B cell (primary cell): ENCODE data around the gene ITGA2B. TPM values are rescaled to one million over a fixed set of nuclear protein-coding genes. Genes with fewer than 3 reads are reported as not detected.
A peak's percentile ranks its signal among the peaks of the same experiment; 100 is the strongest.

Experiments
- ATAC-seq: fragments of 200-7000 bp; cut with Tn5 transposase; one replicate; pipeline ENCODE4 v1.10.0; 2021; ENCODE audit warnings: low read depth, mild to moderate bottlenecking, moderate number of reproducible peaks, moderate library complexity
- CTCF ChIA-PET: fragments of 350-600 bp; sonication (Branson Sonifier 250); formaldehyde crosslinking; loops from one replicate; lab custom pipeline; 2021; ENCODE audit warnings: antibody characterized with exemption, inconsistent platforms; lab: Charles Lee
- POLR2A ChIA-PET: fragments of 350-600 bp; sonication (Branson Sonifier 250); formaldehyde crosslinking; loops from one replicate; lab custom pipeline; 2021; ENCODE audit warnings: antibody characterized with exemption; lab: Charles Lee
- DNase-seq: peaks from one replicate; pipeline ENCODE4 v3.0.0; 2013
- H2AFZ ChIP-seq: 2 replicates; pipeline ENCODE4 v1.6.1; 2012; ENCODE audit warnings: mild to moderate bottlenecking, low read depth, low read length; ENCODE audit not compliant: insufficient read depth, poor library complexity, severe bottlenecking
- H3K27ac ChIP-seq, 2 donors: 1 replicate in 1 of 2; 2 replicates in 1 of 2; pipeline ENCODE4 v1.5.1; 2012 to 2013; ENCODE audit warnings: low read length in 2 of 2, mild to moderate bottlenecking in 2 of 2, moderate library complexity in 1 of 2
- H3K27me3 ChIP-seq, 4 experiments: fragments of 200-600 bp in 1 of 4; sonication (generic) in 1 of 4; replicated peaks in 1 of 4; 1 replicate in 2 of 4; 2 replicates in 2 of 4; pipeline versions ENCODE4 v1.6.1 to v1.7.0; 2013 to 2016; ENCODE audit warnings: low read length in 3 of 4, mild to moderate bottlenecking in 2 of 4, mixed read lengths in 1 of 4, moderate library complexity in 1 of 4; ENCODE audit not compliant: insufficient read depth in 4 of 4, control insufficient read depth in 3 of 4; ENCODE audit errors: control extremely low read depth in 1 of 4
- H3K36me3 ChIP-seq, 2 experiments: replicated peaks in 1 of 2; 1 replicate in 1 of 2; 2 replicates in 1 of 2; pipeline versions ENCODE4 v1.6.1 to v1.7.1; 2013; ENCODE audit warnings: low read length in 1 of 2; ENCODE audit not compliant: insufficient read depth in 2 of 2, control insufficient read depth in 1 of 2; ENCODE audit errors: control extremely low read depth in 1 of 2, extremely low read depth in 1 of 2
- H3K4me1 ChIP-seq, 2 donors: fragments of 200-600 bp in 1 of 2; sonication (generic) in 1 of 2; 1 replicate in 1 of 2; 2 replicates in 1 of 2; pipeline versions ENCODE4 v1.5.1 to v1.6.1; 2013 to 2017; ENCODE audit warnings: low read length in 2 of 2; ENCODE audit not compliant: control insufficient read depth in 2 of 2, insufficient read depth in 2 of 2
- H3K4me2 ChIP-seq: replicated peaks from 2 replicates; pipeline ENCODE3; 2012; ENCODE audit warnings: mild to moderate bottlenecking, low read depth, low read length; ENCODE audit not compliant: poor library complexity, severe bottlenecking
- H3K4me3 ChIP-seq, 5 experiments: fragments of 200-600 bp in 1 of 5; sonication (generic) in 1 of 5; 1 replicate in 3 of 5; 2 replicates in 2 of 5; pipeline versions ENCODE4 v1.5.1 to v1.7.0; 2011 to 2016; ENCODE audit warnings: low read length in 4 of 5, mild to moderate bottlenecking in 4 of 5, low read depth in 2 of 5, control low read depth in 1 of 5, moderate library complexity in 1 of 5; ENCODE audit not compliant: insufficient read depth in 1 of 5; ENCODE audit errors: control extremely low read depth in 1 of 5, extremely low read depth in 1 of 5
- H3K79me2 ChIP-seq: fragments of 200-600 bp; sonication (generic); one replicate; pipeline ENCODE4 v1.6.0; 2016; ENCODE audit warnings: low read length; ENCODE audit not compliant: control insufficient read depth, insufficient read depth
- H3K9ac ChIP-seq: fragments of 200-600 bp; sonication (generic); 2 replicates; pipeline ENCODE4 v1.6.1; 2017; ENCODE audit warnings: mild to moderate bottlenecking, low read length, moderate library complexity
- H3K9me3 ChIP-seq, 3 donors: one replicate each; pipeline versions ENCODE4 v1.6.1 to v1.7.1; 2013; ENCODE audit warnings: low read length in 2 of 3; ENCODE audit not compliant: control insufficient read depth in 2 of 3, insufficient read depth in 1 of 3; ENCODE audit errors: control extremely low read depth in 1 of 3
- H4K20me1 ChIP-seq: 2 replicates; pipeline ENCODE4 v1.6.0; 2012; ENCODE audit warnings: mild to moderate bottlenecking, low read length; ENCODE audit not compliant: insufficient read depth, control insufficient read depth, poor library complexity, severe bottlenecking
- H3K27ac Mint-ChIP-seq: one replicate; pipeline ENCODE4 v1.8.0; 2021; ENCODE audit warnings: mixed read lengths
- H3K27me3 Mint-ChIP-seq: one replicate; pipeline ENCODE4 v1.8.0; 2021; ENCODE audit warnings: mixed read lengths
- H3K4me1 Mint-ChIP-seq: one replicate; pipeline ENCODE4 v1.8.0; 2021; ENCODE audit warnings: mixed read lengths
- H3K4me3 Mint-ChIP-seq: one replicate; pipeline ENCODE4 v1.8.0; 2021; ENCODE audit warnings: mixed read lengths
- H3K9me3 Mint-ChIP-seq: one replicate; pipeline ENCODE4 v1.8.0; 2022; ENCODE audit warnings: mixed read lengths; ENCODE audit not compliant: insufficient read depth
- CTCF ChIP-seq: fragments of 200-600 bp; IDR thresholded peaks from one replicate; pipeline ENCODE4 v1.8.0; 2022; ENCODE audit warnings: antibody characterized with exemption, mild to moderate bottlenecking
- EZH2 ChIP-seq: IDR thresholded peaks from 2 replicates; pipeline ENCODE4 v1.6.1; 2012; ENCODE audit warnings: borderline replicate concordance, low read depth, mild to moderate bottlenecking, moderate library complexity, low read length; ENCODE audit not compliant: insufficient read depth, poor library complexity, severe bottlenecking
- WGBS: methylation state at CpG from one replicate; pipeline ENCODE4 v1.1.5; 2013; ENCODE audit warnings: missing lambda C conversion rate; ENCODE audit not compliant: insufficient coverage; 5-methylcytosine and 5-hydroxymethylcytosine counted together
- intact Hi-C: fragments of 100-400 bp; cut with micrococcal nuclease; formaldehyde crosslinking; loops from one replicate; pipeline ENCODE4 v1.10.0; 2022
- polyA plus RNA-seq: library from polyadenylated mRNA; depleted of rRNA; stranded (reverse); fragments of >200 nt; gene quantifications from 2 replicates; pipeline ENCODE4 v1.2.3, GENCODE V29; 2012
- total RNA-seq, 2 donors: library from RNA; stranded (reverse); fragments of 120-200 nt in 1 of 2; gene quantifications; 1 replicate in 1 of 2; 2 replicates in 1 of 2; pipeline versions ENCODE4 v1.2.3 to v1.2.4, GENCODE V29; 2013 to 2022

The ITGA2B gene
- total and polyA plus RNA-seq, 2 donors (not counting 1 experiment from before 2014, with no cell fraction given), result 0.15 to 0.20 TPM

GRCh38 chr17:44362459-44362948, 26.9 kb downstream of the ITGA2B start:
- H3K4me3 Mint-ChIP-seq, result no peak overlapping the region
- H3K9me3 Mint-ChIP-seq, result no peaks in the 10 kb centered on the region
- Histone ChIP-seq H3K27me3 (peaks cover 0 to 33% (median 13%) of the 10 kb centered on the region in 4 experiments), H3K27ac (no peak overlapping the region), H3K4me2 (peak overlapping the region; percentile 100), H2AFZ (no peak overlapping the region), H4K20me1 (no peaks in the 10 kb centered on the region), H3K4me3 (peak overlapping the region in 1 of 5 experiments; percentile 70), H3K36me3 (no peaks in the 10 kb centered on the region), H3K9me3 (no peaks in the 10 kb centered on the region), H3K79me2 (no peaks in the 10 kb centered on the region), H3K4me1 (peaks cover 10 to 20% of the 10 kb centered on the region in 2 donors), H3K9ac (peak overlapping the region; percentile 69)
- ChIA-PET CTCF (interaction anchor here (1.0 to 6.2 kb wide), 11 partner anchors 9 to 158 kb away, joined by 3 to 52 read pairs (median 5); no protein-coding TSS in a partner anchor), POLR2A (interaction anchor here (1.1 kb wide), 1 partner anchor 17 kb away, joined by 3 read pairs; the partner anchor contains the start of gene GRN)
- no peak for DNase-seq
- no peak overlapping the region for H3K27ac Mint-ChIP-seq
- H3K27me3 Mint-ChIP-seq, result peaks cover 32% of the 10 kb centered on the region
- TF ChIP-seq EZH2 (no peak), CTCF (no peak)
- ATAC-seq, result no peak
- peaks cover 11% of the 10 kb centered on the region for H3K4me1 Mint-ChIP-seq
- WGBS, result 6% methylated on average over 2 of the region's 11 CpGs
- intact Hi-C loops, result no loop called here
